ENCODE measurements around the gene PMM2.

The PMM2 gene

DNA sequence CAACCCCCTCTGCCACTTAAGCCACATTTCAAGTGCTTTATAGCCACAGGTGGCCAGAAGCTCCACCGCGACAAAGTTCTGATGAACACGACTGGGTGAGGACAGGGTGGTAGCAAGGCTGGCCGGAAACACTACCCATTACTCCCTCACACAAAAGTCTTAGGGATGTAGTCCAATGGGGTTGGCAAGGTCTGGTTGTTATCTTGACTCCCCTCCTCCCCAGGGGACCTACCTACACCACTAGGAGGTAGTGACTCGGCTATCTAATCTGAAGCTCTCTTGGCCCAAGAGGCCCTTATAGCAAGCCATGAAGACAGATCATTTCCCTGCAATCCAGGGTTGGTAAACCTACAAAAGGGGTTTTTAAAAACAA, 92.9 kb downstream of the PMM2 start:
- no peak for DNase-seq

- DNase-seq = no peak
Observed at GRCh38 chr16:8892101-8892575, 94.5 kb downstream of the PMM2 start.

DNA sequence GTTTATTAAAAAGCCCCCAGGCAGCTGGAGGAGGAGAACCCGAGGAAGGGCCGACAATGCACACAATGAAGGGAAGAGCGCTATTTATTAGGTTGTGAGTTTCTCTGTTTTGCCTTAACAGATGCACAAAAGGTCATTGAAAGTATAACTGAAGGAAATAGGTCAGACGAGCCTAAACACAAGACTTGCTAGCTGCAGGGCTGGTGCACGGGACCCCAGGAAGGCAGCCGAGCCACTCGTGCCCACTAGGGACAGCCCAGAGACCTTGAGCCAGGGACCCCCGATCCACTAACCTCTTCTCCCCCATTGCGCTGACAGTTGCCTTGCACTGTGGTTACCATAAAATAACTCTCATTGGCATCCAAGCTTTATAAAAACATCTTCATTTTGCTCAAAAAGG, 95.8 kb downstream of the PMM2 start:
- DNase-seq = no peak

GRCh38 chr16:8893976-8894690, 96.5 kb downstream of the PMM2 start:
- DNase-seq = no peak

DNA sequence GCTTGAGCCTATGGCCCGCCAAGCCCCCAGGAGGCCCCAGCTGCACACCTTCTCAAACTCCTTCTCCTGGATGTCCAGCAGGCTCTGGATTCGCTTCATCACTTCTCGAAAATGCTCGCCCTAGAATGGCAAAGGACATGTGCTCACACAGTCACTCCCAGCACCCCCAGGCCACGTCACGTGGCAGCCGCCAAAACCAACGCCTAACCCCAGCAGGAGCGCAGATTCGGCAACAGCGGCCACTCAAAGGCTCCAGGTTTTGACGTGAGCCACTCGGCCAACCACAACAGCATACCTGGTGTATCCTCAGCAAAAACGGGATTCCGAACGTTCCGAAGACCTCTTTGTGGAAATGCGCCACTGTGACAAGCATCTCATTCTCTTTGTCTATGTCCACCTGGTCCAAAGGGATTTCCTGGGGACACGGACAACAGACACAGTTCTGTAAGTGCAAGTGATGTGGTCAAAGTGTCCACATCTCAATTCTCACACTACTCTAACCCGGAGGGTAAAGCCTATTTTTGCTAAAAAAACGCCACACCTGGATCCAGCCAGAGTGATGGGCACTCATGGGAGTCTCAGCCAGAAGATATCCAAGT, 97.2 kb downstream of the PMM2 start:
- no peak for DNase-seq

DNA sequence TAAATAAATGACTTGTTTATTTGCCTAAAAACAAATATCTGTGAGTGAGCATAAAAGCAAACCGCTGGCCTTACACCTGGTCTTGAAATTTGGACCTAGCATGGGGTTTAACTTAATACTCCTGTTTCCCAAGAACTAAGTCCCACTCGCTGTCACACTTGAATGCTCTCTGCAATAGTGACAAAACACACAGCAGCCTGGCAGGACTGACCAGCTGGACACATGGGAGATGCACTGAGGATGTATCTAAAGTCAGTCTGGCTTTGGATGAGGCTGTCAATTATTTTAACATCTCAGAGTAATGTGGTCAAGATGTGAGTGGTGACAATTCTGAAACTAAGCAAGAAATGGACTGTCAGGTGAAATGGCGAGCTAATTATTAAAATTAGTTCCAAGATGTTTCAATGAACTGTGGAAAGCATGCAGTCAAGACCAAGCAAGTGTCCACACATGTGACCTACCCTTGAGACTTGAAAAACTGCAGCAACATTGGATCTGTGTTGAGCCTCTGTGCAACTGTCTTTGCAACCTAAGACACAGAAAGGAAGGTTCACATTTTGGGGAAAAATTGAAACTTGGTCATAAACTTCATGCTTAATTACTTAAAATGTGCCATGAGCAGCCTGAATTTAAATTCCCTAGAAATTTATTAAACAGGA, 101.2 kb downstream of the PMM2 start:
- DNase-seq = no peak
